Activated T-helper 1 cell treated with anti-CD3 and anti-CD28 coated beads, Interleukin-2, amount 50 U/mL, for 16 hours (primary cell): ENCODE measurements around the gene IQGAP3.

Experiments used
- DNase-seq, 2 donors: peaks; one replicate each; pipeline ENCODE4 v3.0.0-alpha.2; 2020; ENCODE audit warnings: low read depth in 1 of 2, low spot score in 1 of 2

IQGAP3 gene

GRCh38 chr1:156486421-156487344 is 85.7 kb downstream of the IQGAP3 start:
- no peak for DNase-seq

- no peak for DNase-seq
Measured at GRCh38 chr1:156485984-156486383, 86.4 kb downstream of the IQGAP3 start.

- no peak for DNase-seq
Measured at GRCh38 chr1:156484480-156485058, 87.8 kb downstream of the IQGAP3 start.

DNA sequence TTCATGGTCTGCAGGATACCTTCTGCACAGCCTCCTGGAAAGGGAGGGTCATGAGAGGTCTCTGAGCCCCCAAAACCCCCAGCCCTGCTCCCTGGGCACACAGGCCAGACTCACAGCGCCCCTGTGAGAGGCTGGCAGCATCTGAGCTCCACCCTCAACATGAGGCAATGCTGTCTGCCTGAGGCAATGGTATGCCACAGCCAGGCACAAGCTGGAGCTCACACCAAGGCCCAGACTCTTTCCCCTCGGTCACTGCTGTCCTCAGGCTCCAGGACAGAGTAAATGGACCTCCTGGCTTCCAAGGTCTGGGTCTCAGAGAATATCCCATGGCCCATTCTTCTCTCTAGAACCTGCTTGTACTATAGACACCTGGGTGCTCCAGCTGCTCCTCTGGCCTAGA is 89.0 kb downstream of the IQGAP3 start:
- DNase-seq = no peak

DNA sequence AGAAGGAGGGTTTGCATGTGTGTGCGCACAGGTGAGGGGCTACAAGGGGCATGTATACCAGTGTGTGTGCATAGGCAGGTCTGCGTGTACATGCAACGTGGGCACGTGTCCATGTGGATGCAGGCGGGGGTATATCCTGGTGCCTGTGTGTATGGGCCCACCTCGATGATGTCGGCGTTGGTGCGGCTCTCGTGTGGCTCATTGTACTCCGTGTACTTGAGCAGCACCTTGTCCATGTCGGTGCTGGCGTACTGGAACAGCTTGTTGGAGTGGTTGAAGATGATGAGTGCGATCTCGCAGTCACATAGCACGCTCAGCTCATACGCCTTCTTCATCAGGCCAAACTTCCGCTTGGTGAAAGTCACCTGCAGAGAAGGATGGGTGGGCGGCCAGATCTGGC is 90.1 kb downstream of the IQGAP3 start:
- no peak for DNase-seq

- DNase-seq = no peak
Measured at GRCh38 chr1:156481527-156481926, 90.8 kb downstream of the IQGAP3 start.

GRCh38 chr1:156480411-156481192 is 91.8 kb downstream of the IQGAP3 start:
- DNase-seq = peak; percentile 55 to 70

DNA sequence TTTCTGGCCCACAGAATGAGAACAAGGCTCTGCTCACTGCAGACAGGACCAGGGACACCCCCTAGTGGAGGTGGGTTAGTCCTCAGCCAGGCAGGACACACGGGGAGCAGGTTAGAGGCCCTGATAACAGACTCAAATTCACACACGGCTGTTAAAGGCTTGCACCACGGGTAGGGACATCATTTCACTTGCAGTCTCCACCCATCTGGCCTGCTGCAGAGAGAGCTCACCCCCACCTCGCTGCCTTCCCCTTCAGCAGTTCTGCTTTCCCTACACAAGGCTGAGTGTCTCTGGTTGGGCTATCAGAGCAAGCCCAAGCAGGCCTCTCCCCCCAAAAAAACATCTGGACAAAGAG is 92.4 kb downstream of the IQGAP3 start:
- DNase-seq = no peak

DNA sequence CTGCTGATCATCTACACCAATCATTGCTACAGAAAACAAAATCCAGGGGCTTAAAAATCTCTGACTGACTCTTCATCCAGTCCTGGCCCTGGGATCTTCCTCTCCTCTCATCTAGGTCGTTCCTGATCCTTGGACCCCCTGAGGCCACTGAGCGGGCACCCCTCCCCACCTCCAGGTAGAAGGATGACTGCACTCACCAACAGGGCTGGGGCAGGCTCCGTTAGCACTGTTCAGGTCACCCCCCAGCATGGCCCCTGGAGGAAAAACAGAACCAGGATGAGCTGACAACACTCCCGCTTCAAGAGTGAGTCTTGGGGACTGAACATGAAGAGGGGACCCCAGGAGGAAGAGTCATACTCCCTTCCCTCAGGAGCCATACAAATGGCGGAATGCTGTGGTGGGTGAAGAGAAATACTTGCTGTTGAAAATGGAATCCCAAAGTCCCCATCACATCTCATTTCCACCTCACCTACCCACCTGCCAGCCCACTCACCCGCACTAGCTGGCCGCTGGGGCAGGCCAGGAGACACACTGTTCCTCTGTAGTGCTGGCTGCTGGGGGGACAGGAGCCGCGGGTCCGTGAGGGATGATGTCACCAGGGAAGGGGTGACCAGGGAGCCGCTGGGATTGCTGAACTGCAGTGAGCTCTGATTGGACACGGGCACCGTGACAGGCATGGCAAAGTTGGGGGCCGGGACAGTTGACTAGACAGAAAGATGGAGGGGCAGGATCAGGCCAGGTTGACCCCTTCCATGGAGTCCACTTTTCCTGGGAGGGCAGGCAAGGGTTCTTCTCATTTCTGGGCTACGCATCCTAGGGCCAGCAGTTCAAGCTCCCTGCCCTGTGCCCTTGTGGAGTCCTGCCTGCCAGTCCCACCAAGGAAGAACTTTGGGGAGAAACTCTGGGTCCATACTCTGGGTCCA is 93.0 kb downstream of the IQGAP3 start:
- no peak for DNase-seq

GRCh38 chr1:156478250-156478627 is 94.1 kb downstream of the IQGAP3 start:
- DNase-seq = no peak

- DNase-seq = no peak
Measured at GRCh38 chr1:156477526-156478249, 94.7 kb downstream of the IQGAP3 start.

- no peak for DNase-seq
Measured at GRCh38 chr1:156476501-156477298, 95.7 kb downstream of the IQGAP3 start.

GRCh38 chr1:156475568-156476500 is 96.5 kb downstream of the IQGAP3 start:
- DNase-seq = no peak
